ENCODE results near the gene DMD.
"Not testable (repeated sequence)": the region's sequence is repeated elsewhere in the genome, so short reads cannot be mapped to it uniquely, and the experiment has no call there.

The DMD gene

DNA sequence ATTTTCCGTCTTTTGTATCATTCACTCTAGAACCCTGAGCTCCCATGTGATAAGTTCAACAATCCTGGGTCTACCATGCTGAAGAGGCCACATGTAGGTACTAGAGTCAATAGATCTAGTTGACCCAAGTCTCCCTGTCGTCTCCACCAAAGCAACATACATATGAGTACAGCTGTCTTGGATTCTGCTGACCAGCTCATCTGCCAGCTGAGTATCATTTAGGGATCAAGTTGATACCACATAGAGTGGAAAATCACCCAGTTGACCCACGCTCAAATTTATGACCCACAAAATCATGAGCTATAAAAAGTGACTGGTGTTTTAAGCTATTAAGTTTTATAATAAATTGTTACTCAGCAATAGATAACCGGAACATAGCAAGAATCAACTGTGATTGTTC is 61.8 kb downstream of the DMD start:
- no peak for DNase-seq

DNA sequence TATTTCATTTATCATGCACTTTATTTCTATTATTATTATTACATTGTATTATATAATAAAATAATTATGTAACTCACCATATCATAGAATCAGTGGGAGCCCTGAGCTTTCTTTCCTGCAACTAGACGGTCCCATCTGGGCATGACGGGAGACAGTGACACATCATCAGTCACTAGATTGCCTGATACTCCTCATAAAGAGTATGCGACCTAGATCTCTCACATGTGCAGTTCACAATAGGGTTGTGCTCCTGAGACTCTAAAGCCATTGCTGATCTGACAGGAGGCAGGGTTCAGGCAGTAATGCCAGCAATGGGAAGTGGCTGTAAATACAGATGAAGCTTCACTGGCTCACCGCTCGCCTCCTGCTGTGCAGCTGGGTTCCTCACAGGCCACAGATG is 62.3 kb downstream of the DMD start:
- no peak for DNase-seq

DNA sequence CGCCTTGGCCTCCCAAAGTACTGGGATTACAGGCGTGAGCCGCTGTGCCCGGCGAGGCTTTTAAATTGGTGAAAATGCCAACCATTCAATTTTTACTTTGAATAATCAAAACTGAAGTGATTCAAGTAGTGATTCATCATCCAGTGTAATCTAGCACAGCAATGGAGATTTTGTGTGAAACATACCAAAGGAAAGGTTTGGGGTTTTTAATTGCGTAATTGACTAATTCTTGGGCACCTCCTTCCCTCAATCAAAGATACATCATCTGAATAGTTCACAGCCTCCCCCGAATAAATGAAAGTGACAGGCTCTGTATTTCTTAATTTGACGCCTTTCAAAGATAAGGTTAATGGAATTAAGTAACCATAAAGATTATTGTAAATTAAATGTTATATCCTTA is 69.0 kb downstream of the DMD start:
- DNase-seq = no peak

DNA sequence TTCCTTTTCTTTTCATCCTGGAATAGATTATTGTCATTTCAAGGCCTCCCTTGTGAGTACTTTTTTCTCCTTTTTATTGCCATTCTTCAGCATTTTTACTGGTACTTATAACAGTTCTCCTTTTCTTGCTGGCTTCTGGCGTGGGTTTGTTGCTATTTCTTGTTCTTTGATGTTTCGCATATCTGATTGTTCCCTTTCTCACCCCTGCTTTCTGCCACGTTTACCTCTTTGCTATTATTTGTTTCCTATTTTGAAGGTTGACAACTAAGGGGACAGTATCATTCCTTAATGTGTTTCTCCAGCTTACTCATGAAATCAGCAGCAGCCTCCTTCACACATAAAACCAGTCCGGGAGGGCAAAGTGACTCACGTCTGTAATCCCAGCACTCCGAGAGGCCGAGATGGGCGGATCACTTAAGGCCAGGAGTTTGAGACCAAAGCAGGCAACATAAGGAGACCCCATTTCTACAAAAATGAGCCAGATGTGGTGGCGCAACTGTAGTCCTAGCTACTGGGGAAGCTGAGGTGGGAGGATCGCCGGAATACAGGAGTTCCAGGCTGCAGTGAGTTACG is 72.6 kb downstream of the DMD start:
- DNase-seq = no peak

DNA sequence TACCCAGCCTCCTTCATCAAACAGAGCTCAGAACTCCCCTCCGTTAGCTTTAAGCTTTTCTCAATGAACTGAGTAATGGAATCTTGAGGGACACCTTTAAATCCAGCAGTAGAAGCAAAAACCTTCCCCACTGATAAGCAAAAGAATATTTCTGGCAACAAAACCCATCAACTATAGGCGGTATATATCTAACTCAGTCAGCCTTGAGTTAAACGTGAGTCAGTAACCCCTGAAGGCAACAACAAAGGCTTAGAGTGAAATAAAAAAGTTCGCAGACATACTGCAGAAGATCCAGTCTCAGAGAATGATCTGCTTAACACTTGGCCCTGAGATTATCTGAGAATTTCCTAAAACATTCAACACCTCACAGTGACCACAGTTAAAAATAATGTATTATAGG is 77.2 kb downstream of the DMD start:
- DNase-seq = no peak

DNA sequence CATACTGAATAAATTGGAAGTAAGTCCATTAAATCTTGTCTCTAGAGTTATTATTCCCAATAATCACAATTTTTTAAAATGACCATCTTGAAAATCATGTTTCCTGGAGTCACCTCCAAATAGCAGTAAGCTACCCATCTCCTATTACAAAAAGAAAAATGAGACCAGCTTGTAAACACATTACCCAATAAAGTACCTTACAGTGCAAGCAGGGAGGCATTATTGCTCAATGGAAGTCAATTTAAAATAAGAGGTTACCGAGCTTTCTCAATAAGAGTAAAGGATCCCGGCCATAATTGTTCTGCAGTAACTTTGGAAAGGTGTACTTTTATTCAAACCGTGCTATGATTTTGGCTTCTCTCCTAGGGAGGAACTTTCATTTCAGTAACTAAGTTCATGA is 78.0 kb downstream of the DMD start:
- DNase-seq = peak; percentile 44

DNA sequence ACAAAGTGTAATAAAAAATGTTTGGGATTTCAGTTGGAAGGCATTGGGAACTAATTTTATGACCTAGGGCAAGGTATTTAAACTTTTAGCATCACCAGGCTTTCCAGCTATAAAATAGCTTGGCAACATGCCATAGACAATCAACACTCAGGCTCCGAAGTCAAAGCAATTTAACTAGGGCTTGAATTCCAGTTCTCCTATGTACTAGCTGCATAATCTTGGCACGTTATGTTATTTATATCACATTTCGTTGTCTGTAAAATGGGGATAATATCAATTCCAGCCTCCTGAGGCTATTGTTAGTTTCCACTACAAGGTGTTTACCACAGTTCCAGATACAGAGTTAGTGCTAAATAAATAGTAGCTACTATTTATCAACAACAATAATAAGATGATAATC is 78.8 kb downstream of the DMD start:
- peak; percentile 73 for DNase-seq

DNA sequence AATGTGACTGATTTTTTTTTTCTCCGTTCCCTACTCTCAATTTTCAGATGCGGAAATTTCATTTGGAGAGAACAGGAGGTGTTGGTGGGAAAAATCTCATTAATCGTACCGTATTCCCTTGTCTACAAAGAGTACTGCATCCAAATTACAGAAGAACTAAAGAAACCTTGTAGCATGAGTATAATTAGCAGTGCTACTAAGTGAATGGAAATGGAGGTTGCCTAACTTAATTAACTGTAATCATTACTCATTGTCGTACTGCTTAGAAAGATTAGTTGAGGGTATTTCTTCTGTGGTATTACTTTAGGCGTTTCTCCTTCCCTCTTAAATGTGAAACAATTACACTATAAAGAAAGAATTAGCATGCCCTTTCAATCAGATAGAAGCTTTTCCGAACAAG is 81.7 kb downstream of the DMD start:
- peak; percentile 20 for DNase-seq

DNA sequence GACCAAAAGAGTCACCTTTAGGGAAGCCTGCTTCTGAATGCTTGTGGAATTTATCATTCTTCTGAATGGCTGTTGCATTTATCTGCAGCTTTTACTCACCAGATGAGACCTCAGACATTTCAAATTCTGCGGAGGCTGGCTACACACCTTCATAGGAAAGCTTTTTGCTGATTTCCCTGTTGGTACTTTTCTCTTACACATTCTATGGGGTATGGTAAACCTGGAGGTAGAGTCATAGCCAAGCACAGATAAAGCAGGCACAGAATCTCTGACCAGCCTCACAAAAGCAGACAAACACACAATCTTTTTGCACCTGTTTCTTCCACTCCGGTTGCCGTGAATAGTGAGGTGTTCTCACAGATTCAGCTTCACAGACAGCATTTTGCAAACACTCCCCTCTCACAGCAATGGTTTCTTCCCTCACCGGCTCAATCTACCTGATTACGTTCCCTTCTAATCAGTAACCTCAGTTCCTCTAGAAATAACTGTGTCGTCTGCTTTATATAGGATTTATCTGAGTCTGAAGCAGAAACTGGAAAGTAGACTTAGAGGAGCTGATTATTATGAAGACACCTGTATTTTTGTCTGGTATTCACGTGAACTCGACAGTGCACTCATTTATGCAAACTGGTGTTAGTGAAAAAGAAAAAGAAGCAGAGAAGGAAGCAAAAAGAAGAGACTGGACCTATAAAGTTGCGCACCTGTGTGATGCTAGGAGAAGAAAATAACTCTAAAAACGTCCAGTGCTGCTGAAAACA is 83.1 kb downstream of the DMD start:
- DNase-seq = peak; percentile 80

DNA sequence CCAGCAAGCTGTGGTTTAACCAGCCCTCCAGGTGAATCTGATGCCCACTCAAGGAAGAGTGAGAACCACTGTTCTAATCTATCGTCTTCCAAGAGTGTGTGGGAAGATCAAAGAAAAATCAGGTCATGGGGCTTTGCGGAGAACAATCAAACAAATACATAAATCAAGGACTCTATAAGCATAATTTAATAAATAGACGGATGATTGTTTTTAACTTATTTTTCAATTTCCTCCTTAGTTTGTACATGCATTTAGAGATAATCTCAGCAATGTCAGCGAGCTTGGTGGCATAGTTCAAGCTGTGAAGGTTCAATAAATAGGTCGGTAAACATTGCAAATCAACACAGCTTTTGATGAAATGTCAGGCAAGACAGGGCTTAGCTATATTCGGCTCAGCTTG is 84.9 kb downstream of the DMD start:
- peak; percentile 67 for DNase-seq

DNA sequence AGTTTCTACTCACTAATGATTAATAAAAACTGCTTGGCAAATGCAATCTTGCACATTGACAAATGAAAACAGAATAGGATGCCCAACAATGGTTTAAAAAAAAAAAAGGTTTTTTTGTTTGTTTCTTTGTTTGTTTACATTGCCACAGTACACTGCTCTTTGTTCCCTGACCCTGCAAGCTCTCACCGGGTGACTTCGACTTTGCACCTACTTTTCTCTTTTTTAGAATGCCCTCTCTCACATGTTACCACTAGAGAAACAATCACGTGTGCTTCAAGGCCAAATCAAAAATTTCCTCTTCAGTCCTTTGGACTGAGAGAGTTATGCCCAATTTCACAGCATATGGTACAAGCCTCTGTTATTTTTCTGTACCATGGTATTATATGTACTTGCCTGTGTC is 101.5 kb downstream of the DMD start:
- peak; percentile 2 for DNase-seq

DNA sequence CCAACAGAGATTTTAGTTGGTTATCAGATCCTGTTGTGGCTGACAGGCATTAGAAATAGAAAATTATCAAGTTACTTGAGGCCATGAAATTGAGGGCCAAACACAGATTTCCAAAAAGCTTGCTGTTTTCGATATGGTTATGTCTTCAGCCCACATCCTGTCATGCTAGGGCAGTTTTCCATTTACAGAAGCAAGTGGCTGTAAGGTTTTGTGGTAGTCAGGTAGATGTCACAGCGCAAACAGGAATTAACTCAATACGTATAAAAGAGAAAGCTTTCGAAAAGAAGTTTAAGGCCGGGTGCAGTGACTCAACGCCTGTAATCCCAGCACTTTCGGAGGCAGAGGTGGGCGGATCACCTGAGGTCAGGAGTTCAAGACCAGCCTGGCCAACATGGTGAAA is 104.6 kb downstream of the DMD start:
- DNase-seq = no peak

DNA sequence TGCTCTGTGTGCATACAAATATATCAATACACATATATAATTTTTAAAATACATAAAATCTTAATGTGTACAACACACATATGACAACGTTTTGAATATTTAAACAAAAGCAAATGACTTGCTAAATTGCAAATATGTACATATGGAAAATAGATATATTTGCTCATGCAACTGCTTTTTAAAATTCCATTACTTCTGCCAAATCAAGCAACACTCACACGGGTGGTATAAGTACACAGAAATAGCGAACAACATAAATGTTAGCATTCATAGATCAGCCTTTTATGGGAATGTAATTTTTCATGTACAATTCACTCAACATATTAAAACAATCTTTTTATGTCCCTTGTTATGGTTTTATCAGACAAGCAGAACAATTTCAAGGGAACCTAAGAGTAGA is 116.3 kb downstream of the DMD start:
- no peak for DNase-seq

DNA sequence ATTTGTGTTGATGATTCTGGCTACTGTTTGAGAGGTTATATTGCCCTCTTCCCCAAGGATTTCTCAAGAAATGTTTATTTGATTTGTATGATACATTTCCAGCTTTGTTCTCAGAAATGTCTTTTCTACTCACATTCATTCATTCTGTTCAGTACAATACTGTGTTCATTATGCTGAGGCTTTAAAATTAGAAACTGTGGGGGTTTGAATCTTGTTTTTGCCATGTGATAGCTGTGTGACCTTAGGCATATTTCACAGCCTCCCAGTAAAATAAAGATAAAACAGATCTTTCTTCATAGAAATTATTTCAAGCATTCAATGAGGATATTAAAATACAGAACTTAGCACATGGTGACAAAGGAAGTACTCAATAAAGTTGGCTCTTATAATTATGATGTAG is 123.9 kb downstream of the DMD start:
- no peak for DNase-seq

DNA sequence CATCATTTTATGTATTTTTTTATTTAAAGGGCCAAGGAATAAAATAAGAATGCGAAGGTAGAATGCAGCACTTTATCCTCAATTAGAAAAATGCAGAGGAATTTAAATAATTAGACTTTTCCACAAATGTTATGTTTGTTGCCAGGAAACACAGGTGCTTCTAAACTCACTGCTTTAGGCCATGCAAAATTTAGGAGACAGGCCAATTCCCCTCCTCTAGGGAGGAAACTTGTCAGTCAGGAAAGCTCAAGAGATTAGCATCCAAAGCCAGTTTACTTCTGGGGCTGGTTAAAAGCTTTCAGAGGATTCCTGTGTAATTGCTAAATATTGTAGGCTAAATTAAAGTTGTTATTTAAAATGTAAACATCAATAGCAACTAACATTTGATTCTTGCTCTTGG is 124.5 kb downstream of the DMD start:
- peak; percentile 1 for DNase-seq

DNA sequence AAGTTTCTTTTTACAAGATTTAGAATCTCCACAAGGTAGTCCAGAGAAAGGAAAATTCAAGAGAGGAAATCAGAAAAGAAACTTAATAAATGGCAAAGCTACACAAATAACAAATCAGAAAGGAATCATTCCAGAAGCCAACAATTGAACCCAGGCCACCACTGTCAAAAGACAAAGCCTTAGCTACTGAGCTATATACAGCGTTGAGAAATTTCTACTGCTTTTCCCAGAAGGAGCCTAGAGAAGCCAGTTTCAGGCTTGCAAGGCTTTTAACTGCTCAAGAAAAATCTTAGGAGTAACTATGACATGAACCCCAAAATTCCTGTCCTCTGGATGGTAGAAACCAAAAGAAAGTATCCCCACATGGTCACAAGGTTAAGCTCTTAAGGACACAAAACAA is 129.0 kb downstream of the DMD start:
- no peak for DNase-seq

DNA sequence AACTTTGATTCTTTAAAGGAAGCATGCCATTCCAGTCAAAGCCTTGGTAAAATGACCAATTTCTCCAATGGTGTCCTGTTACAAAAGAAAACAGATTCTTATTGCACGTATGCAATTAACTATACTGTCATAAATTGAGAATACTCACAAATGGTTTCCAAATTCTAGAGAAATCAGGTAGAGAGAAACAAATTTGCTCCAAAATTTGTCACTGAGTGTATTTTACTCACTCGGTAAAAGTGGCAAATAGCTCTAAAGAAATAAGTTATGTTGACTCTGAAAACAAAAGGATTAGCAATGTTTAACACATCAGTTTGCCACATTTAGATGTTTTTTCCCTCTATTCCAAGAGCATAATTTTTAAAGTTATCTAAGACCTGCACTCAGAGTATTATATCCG is 133.1 kb downstream of the DMD start:
- no peak for DNase-seq

DNA sequence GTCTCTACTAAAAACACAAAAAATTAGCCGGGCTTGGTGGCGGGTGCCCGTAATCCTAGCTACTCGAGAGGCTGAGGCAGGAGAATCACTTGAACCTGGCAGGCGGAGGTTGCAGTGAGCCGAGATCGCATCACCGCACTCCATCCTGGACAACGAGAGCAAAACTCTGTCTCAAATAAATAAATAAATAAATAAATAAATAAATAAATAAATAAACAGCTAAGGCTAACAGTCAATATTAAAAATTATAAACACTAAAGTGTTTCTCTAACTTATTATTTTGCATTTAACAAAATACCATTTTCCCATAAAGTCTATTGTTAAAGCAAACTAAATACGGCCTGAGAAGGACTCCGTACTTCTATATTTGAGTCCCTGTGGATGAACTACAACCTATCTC is 137.7 kb downstream of the DMD start:
- not testable (repeated sequence) for DNase-seq

DNA sequence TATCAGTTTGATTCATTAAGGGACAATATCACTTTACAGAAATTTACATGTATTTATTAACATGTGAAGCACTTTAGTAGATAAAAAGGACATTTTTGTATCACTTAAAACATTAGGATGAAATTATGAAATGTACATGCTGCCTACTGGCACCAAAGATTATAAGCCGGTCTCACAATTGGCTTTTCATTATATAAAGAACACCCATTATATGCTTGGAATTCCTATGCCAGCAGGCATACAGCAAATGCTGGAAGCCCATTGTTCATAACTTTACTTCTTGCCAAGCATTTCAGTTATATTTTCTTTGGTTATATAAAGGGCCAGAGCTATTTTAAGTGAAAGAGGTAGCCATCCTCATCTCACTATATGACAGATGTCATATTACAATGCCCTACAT is 145.9 kb downstream of the DMD start:
- DNase-seq = no peak

DNA sequence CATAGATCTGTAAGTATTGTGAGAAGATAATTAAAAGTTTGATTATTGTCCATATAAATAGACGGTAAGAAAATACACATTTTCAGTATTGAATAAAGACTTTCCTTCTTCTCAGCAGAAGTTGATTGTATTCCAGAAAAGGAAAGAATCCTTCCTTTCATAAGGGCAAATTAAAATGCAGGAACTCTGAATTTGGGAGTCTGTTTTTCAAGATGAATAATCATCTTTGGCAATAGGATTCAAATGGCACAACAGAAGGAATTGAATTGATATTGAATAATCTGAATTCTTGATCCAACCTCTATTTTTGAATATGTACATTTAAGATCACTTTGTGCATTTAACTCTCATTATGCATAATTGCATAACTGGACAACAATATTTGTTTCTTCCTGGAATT is 149.3 kb downstream of the DMD start:
- DNase-seq = no peak

DNA sequence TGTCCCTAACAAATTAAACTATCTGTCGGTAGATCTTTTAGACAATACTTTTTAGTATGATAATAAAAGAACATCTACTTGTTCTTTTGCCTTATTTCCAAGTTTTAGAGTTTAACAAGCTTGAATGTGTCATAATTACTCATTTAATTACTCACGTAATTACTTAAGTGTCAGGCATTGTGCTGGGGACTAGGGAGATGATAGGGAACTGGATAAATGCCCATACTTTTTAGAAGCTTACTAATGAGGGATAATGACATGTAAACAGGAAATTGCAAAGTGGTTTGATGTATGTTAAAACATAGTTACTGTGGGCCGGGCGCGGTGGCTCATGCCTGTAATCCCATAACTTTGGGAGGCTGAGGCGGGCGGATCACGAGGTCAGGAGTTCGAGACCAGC is 158.3 kb downstream of the DMD start:
- DNase-seq = peak; percentile 90

DNA sequence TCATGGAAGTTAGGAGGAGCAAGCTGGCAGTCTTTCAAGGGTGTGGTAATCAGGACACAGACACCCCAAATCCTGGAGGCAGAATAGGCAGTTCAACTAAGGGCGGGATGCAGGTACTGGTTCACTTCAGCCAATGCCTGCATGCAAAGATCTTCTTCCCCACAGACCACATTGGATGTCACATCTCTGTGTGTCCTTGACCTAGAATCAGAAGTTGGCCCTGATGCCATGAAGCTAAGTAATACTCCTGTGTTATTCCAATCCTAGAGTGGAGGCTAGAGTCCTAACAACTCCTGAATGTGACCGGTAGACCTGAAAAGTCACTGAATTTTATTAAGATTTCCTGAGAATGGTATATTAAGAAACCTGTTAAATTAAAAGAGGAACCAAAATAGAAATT is 165.5 kb downstream of the DMD start:
- no peak for DNase-seq

DNA sequence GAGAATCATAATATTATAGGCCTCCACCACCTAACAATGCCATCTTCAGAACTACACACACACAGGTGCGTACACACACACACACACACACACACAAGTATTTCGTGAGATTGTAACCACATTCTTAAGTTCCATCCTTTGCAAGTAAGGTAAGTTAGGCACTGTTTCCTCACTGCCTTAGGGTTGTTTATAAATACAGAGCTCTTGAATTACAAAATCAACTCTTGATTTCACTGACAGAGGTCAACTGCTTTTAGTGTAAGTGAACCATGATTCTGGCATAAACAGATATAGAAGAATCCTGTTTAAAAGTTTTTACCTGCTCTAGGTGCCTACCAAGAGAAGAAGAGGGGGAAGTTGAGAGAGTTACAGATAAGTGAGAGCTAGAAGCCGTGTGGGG is 166.1 kb downstream of the DMD start:
- DNase-seq = peak; percentile 16

DNA sequence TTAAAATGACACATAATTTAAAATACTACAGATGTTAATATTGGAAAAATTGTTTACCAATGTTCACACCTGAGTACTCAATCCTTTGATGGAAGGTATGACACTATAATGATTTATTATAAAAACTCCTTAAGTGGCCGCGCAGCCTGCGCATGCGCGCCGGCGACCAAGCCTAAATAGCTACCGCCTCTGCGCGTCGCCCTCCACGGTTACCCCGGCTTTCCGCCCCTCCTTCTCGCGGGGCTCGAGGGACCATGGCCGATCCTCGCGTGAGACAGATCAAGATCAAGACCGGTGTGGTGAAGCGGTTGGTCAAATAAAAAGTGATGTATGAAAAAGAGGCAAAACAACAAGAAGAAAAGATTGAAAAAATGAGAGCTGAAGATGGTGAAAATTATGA is 170.2 kb downstream of the DMD start:
- DNase-seq = no peak

DNA sequence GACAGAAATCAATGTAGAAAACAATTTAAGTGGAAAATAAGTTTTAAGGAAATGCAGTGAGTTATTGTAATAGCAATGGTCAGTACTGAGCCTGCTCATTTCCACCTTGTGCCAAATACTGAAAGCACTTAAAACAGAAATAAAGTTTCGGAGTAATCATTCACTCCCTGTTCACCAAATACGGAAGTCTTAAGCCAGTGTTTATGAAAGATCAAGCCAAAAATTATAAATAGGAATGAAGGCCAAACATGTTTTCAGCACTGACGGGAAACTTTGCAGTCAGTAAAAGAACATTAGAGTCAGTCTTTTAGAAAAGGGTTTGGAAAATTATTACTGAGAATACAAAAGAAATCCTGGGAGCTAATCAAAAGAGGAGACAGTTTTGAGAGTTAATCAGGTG is 178.6 kb downstream of the DMD start:
- DNase-seq = no peak

All from NCI-H69 (cell line).